ENCODE data around the gene TNMD. TPM values are rescaled to one million over a fixed set of nuclear protein-coding genes. Genes with fewer than 3 reads are reported as not detected.

Gene TNMD
- total and polyA plus RNA-seq, 2 of the 8 experiments (the other 6 are each of a cell fraction or from before 2014, with no cell fraction given): 1.4 to 2.1 TPM

GRCh38 chrX:100635040-100635439, 50.3 kb downstream of the TNMD start:
- H3K14ac ChIP-seq (ENCODE audit: insufficient read length): no peak overlapping the region
- peak overlapping the region in 1 of 4 experiments; percentile 83; a peak in 5 of 8 replicates for H3K4me3 ChIP-seq (ENCODE audit: extremely low read depth in 1 of 4, insufficient read depth in 2 of 4, low read depth in 3 of 4, low read length in 4 of 4)
- no peak overlapping the region for H3K18ac ChIP-seq (ENCODE audit: extremely low read depth, low read length)
- FAIRE-seq (peak; percentile 19), DNase-seq (ENCODE audit: low read depth in 1 of 2, low spot score in 2 of 2) (no peak)
- H3K27me3 ChIP-seq (replicated peaks in 1 of 4; ENCODE audit: control insufficient read depth in 3 of 4, extremely low read depth in 1 of 4, insufficient read depth in 3 of 4, low read length in 3 of 4): no peaks in the 10 kb centered on the region
- H3K36me3 ChIP-seq (ENCODE audit: control insufficient read depth in 2 of 4, insufficient read depth in 4 of 4, low read length in 3 of 4): peaks cover 2 to 42% (median 10%) of the 10 kb centered on the region in 4 experiments; a peak in 5 of 8 replicates
- no peak overlapping the region for H3K27ac ChIP-seq (ENCODE audit: low read depth, low read length)
- no peak overlapping the region for H3K4ac ChIP-seq (replicated peaks; ENCODE audit: insufficient read length, low read depth, low read length)
- no peak overlapping the region for H4K8ac ChIP-seq (ENCODE audit: extremely low read depth, insufficient read depth, low read length)
- peaks cover 0 to 2% (median 0%) of the 10 kb centered on the region in 4 experiments; a peak in 1 of 7 replicates for H3K4me1 ChIP-seq (replicated peaks in 1 of 4; ENCODE audit: control insufficient read depth in 3 of 4, insufficient read depth in 4 of 4, low read length in 3 of 4)
- peaks cover 0 to 4% of the 10 kb centered on the region in 2 experiments; a peak in 2 of 4 replicates for H3K79me2 ChIP-seq (ENCODE audit: control insufficient read depth in 1 of 2, insufficient read depth in 2 of 2, low read length in 2 of 2)
- CTCF ChIA-PET (ENCODE audit: partially characterized antibody): interaction anchor here (0.6 kb wide), 1 partner anchor 8 kb away, joined by 3 read pairs; no protein-coding TSS in a partner anchor
- TF ChIP-seq KDM4A (IDR thresholded peaks at IDR 0.05; ENCODE audit: low read depth, low read length, severe bottlenecking) (no peak), TCF12 (IDR thresholded peaks at IDR 0.05; ENCODE audit: low read depth, low read length) (no peak), SP2 (IDR thresholded peaks at IDR 0.05; ENCODE audit: low read length) (no peak), NANOG (IDR thresholded peaks at IDR 0.05; ENCODE audit: insufficient read depth, low read depth, low read length, poor library complexity, severe bottlenecking) (no peak), BACH1 (IDR thresholded peaks at IDR 0.05; ENCODE audit: low read length) (no peak), POU5F1 (IDR thresholded peaks at IDR 0.05; ENCODE audit: low read depth, low read length) (no peak), GTF2F1 (IDR thresholded peaks at IDR 0.05; ENCODE audit: borderline replicate concordance, low read depth, low read length) (no peak), YY1 (IDR thresholded peaks at IDR 0.05; ENCODE audit: low read depth, low read length) (no peak), JUN (IDR thresholded peaks at IDR 0.05; ENCODE audit: low read depth, low read length) (no peak), CREB1 (IDR thresholded peaks at IDR 0.05) (no peak), ASH2L (IDR thresholded peaks at IDR 0.05; ENCODE audit: low read length) (no peak), SP1 (IDR thresholded peaks at IDR 0.05; ENCODE audit: low read depth, low read length) (no peak), KDM5A (IDR thresholded peaks at IDR 0.05; ENCODE audit: low read length) (no peak), TAF7 (optimal IDR thresholded peaks at IDR 0.05; ENCODE audit: borderline replicate concordance, low read depth, low read length) (no peak), ZNF274 (IDR thresholded peaks at IDR 0.05; ENCODE audit: borderline replicate concordance, extremely low read depth, low read length) (no peak), CHD2 (IDR thresholded peaks at IDR 0.05; ENCODE audit: low read length) (no peak)
- no peak overlapping the region for H3K23ac ChIP-seq (ENCODE audit: insufficient read length)
- no peaks in the 10 kb centered on the region for H3K79me1 ChIP-seq (ENCODE audit: low read depth, low read length)
- no peak overlapping the region for H4K91ac ChIP-seq (replicated peaks; ENCODE audit: insufficient read length, low read length)
- no peak overlapping the region for H2BK12ac ChIP-seq (ENCODE audit: low read depth, low read length)
- H3K4me2 ChIP-seq (ENCODE audit: insufficient read depth in 1 of 2, low read depth in 2 of 2, low read length in 2 of 2): peak overlapping the region; percentile 69 to 94; a peak in 3 of 4 replicates
- H2AFZ ChIP-seq (ENCODE audit: low read length): no peak overlapping the region
- no peaks in the 10 kb centered on the region for H4K20me1 ChIP-seq (replicated peaks in 1 of 2; ENCODE audit: control insufficient read depth in 1 of 2, insufficient read depth in 2 of 2, low read length in 2 of 2)
- H3K23me2 ChIP-seq (ENCODE audit: low read depth, low read length): no peaks in the 10 kb centered on the region
- no peaks in the 10 kb centered on the region for H3K9me3 ChIP-seq (ENCODE audit: insufficient read depth in 2 of 2, low read depth in 1 of 2, low read length in 1 of 2)
- no peak overlapping the region for H4K5ac ChIP-seq (ENCODE audit: insufficient read length, low read depth, low read length)
- H2BK5ac ChIP-seq (ENCODE audit: low read depth, low read length): no peak overlapping the region
- no peak overlapping the region for H2BK20ac ChIP-seq (ENCODE audit: low read length)
- H2BK120ac ChIP-seq (replicated peaks; ENCODE audit: low read depth, low read length): no peak overlapping the region
- no peak overlapping the region for H3K9ac ChIP-seq (replicated peaks in 1 of 4; ENCODE audit: extremely low read depth in 1 of 4, low read depth in 3 of 4, low read length in 3 of 4)
- POLR2A ChIA-PET (ENCODE audit: partially characterized antibody): no interaction called here
- 89% methylated on average over 5 of the region's 5 CpGs; no CpG with 5 or more reads in 1 of the 2 experiments for whole genome bisulfite sequencing, 2 experiments (ENCODE audit: extremely low coverage in 1 of 2, insufficient coverage in 1 of 2, insufficient read length in 1 of 2, insufficient replicate concordance in 2 of 2, low coverage in 1 of 2, low lambda C conversion rate in 2 of 2, missing lambda C conversion rate in 1 of 2)
- H2BK15ac ChIP-seq (ENCODE audit: low read length): no peak overlapping the region
- H2AK5ac ChIP-seq (ENCODE audit: low read depth, low read length): no peak overlapping the region
- H3K56ac ChIP-seq (replicated peaks; ENCODE audit: insufficient read length, low read depth, low read length): no peak overlapping the region

All from H1 (cell line).